GM18870 (cell line): ENCODE results near the gene FGF1.

Experiments
- ATAC-seq: cut with Tn5 transposase; IDR thresholded peaks from one replicate; pipeline ENCODE4 v1.9.1; 2021; ENCODE audit warnings: moderate library complexity; ENCODE audit not compliant: unreplicated experiment

The FGF1 gene

GRCh38 chr5:142644640-142645361 is 41.1 kb downstream of the FGF1 start:
- no peak for ATAC-seq

DNA sequence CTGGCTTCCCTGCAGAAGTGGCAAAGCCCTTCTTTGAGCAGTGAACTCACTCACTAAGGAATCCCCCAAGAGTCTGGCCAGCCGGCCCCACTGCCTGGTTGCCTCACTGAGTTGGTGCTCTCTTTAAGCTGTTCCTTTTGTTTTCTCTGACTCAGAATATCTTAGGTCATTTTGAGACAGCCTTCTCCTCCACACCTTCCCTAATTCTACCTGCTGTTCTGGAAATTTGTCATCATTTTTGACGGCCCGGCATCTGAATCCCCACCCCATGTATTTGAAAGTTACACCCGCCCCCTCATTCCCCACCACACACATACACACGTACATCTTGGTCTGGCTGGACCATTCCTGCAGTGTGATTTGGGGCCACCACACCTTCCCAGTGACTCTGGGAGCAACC is 41.8 kb downstream of the FGF1 start:
- no peak for ATAC-seq

DNA sequence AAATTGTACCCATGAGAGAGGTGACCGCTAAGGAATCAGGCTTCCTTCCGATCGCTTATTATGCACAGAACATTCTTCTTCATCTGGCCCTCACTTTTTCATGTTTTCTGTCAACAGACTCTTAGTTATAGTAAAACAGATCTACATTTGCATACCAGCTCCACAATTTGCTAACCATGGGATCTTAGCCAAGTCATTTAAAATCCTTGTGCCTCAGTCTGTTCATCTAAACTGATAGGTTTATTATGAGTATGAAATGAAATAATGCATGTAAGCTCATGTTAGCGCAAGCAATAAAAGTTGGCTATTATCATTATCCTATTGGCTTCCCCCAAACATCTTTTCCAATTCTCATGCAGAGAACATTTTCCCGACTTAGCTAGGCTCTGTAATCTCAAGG is 42.3 kb downstream of the FGF1 start:
- no peak for ATAC-seq

GRCh38 chr5:142642427-142642826 is 43.5 kb downstream of the FGF1 start:
- ATAC-seq: no peak

DNA sequence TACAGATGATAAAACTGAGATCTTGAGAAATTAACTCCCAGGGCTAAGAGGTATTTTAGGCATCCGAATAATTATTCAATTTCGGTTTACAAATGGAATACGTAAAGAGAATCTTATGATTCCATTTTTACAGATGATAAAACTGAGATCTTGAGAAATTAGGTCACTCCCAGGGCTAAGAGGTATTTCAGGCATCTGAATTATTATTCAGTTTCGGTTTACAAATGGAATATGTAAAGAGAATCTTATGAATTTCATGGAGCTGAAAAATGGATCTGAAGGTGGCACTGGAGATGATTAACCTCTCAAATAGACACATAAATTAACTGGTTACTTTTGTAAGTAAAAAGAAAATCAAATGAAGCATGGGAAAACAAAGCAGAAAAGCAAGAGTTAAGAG is 44.2 kb downstream of the FGF1 start:
- no peak for ATAC-seq

DNA sequence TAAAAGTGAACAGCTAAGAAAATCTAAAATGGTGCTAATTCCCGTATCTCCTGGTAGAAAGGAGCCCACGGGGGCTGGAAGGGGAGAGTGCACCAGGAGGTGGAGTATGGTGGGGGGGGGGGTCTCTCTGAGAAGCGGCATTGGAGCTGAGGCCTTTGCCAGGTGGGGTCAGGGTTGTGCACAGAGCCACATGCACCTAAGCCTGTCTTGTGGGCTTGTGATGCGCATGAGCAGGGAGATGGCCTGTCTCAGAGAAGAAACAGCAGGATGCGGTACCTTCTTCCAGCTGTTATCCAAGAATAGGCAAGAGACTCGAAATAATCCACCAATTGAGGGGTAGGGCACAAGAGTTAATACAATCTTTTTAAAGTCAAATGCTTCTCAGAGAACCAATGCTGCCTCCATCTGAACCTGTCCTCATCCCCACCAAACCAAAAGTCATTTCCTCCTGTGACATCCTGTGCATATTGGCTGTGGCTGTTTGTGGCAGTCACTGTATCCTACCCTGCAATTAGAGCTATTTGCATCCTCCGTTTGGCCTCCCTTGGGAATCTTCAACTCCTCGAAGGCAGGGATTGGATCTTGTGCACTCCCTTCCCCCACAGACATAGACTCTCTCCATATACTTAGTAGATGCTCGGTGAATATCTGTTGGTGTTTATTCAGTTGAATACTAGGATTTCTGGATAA is 45.4 kb downstream of the FGF1 start:
- no peak for ATAC-seq

DNA sequence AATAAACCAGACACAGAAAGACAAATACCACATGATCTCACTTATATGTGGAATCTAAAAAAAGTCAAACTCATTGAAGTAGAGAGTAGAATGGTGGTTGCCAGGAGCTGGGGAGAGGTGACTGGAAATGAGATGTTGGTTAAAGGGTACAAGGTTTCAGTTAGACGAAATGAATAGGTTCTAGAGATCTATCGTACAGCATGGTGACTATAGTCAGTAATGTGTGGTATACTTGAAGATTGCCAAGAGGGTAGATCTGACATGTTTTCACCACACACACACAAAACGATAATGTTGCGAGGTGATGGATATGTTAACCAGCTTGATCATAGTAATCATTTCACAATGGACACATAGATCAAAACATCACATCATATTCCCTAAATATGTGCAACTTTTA is 46.4 kb downstream of the FGF1 start:
- ATAC-seq: no peak

GRCh38 chr5:142637871-142638270 is 48.0 kb downstream of the FGF1 start:
- ATAC-seq: no peak

DNA sequence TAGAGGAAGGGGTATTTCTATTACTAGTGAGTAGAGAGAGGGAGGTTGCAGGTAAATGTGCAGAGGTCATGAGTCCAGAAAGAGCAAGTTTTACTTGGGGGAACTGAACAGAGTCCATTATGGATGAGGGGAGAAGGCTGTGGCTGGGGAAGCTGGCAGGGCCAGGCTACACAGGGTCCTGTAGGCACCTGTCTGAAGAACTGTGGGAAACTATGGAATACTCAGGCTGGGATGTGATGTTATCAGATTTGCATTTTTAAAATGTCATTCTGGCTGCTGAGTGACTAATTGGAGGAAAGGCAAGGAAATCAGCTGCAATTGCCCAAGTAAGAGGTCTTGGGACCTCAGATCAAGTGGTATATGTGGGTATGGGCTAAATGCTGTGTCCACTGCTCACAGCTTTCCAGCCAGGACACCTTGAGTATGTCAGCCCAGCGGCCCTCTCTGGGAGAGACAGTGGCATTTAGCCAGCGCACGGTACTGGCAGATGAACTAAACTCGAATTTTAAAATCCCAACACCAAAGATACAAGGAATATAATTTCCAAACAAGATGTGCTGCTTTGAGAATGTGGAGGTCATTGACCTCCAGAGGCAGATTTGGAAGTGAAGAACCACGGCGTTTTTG is 49.1 kb downstream of the FGF1 start:
- ATAC-seq: no peak

DNA sequence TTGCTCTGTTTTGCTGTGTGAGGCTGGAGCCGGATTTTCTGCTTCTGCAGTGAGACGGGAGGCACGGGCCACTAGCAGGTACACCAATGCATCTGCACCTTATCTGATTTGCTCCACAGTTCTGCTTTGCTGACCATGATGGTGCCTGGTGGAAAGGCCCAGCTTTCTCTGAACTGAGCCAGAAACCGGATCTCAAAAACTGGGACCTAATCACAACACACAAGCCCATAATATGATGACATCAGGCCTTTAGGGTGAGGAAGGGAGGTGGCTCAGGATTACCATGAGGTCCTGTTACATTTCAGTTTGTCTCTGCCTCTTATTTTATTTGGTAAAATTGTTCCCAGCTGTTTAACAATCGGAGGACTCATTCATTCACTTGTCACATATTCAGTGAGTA is 49.8 kb downstream of the FGF1 start:
- no peak for ATAC-seq

DNA sequence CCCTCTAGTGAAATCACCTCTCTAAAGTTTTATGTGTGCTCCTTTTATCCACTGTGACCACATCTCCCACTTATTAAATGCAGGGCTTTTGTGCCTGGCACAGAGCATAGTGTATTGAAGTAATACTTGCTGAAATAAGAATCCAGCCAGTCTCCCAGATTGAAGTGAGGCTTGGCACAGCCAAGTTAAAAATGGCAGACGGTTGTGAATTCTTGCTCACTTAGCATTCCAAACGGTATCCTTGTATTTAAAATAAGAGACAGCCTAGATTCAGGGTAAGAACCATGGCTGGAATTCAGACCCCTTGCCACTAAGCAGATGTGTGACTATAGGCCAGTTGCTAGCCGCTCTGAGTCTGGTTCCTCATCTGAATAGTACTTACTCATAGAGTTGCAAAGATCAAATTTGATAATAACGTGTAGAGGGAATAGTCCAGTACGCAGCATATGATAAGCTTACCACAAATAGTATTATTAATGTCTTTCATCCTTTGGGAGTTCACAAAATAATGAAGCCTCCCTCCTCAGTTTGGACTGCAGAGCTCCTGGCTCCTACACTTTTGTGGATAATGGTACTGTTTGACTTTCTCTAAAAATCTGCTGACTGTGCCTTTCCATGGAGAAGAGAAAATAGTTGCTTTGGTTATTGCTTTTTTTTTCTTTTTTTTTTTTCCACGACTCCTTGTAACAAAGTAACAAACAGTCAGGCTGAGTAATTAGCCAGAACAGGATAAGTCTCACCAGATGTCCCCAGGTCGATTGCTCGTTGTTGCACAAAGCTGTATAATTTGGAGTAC is 51.5 kb downstream of the FGF1 start:
- no peak for ATAC-seq

DNA sequence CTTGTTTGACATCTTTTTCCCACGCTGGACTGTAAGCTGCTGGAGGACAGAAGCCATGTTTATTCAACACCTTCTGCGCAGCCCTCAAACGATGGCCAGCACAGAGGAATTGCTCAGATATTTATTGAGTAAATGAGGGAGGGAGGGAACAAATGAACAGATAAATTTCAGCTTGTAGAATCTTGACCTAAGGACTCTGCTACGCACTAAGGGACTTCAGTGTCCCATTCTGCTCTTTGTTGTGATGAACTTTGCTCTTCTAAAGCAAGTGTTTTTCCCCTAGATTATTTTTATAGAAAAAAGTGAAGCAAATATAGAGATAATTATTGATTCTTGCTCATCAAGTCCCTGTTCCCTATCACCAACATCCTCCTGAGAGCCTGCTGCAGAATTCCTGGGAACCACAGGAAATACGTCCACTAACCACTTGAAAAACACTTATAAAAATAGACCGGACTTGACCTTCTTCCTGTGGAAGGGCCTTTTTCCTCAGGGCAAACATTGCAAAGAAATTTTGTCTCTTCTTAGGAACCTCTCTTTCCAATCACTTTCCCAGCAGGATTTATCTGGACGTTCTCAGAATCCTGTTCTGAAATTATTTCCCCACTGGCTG is 54.9 kb downstream of the FGF1 start:
- no peak for ATAC-seq

- no peak for ATAC-seq
Observed at GRCh38 chr5:142627383-142628217, 58.3 kb downstream of the FGF1 start.

DNA sequence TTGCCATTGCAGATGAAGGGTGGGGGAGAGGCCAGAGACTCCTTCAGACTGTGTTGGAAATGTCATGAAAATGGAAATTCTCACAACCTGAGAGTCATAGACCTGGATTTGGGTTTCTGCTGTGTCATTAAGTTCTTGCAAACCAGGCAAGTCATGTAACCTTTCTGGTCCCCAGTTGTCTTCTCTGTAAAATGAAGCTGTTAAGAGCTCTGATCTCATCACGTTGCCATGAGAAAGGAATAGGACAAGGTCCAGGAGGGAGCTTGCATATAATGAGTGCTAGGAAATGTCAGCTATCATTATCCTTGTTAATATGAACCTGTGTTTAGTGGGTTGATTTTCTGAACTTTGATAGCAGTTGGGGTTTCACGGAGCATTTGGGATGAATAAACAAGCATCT is 59.1 kb downstream of the FGF1 start:
- no peak for ATAC-seq

GRCh38 chr5:142626099-142626498 is 59.8 kb downstream of the FGF1 start:
- no peak for ATAC-seq

GRCh38 chr5:142621227-142621626 is 64.7 kb downstream of the FGF1 start:
- no peak for ATAC-seq

- ATAC-seq: no peak
Observed at GRCh38 chr5:142619815-142620214, 66.1 kb downstream of the FGF1 start.

- ATAC-seq: no peak
Observed at GRCh38 chr5:142618130-142618523, 67.8 kb downstream of the FGF1 start.

GRCh38 chr5:142617416-142618129 is 68.3 kb downstream of the FGF1 start:
- ATAC-seq: no peak

DNA sequence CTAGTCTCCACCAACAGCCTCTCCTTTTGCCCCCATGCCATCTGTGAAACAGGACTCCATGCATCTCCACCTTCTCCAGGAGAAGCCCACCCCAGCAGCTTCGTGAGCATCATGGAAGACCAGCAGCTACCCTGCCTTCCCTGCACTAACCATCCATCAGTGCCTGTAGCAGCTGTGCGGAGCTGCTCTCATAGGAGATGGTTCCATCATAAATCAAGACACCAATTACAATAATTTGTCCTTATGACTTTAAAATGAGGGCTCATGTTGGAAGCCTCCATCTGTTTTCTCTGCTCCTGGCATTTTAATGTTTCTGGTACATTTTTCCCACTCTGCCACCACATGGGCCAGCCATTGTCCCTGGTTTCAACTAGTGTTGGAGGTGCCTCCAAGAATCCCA is 69.9 kb downstream of the FGF1 start:
- ATAC-seq: no peak
